Stimulated activated CD8-positive, alpha-beta memory T cell treated with anti-CD3 and anti-CD28 coated beads, Interleukin-12 subunit alpha, Interleukin-12 subunit beta, amount 100 ng/mL, for 24 hours (primary cell): ENCODE data around the gene ZNF446.
"Not testable (repeated sequence)": the region's sequence is repeated elsewhere in the genome, so short reads cannot be mapped to it uniquely, and the experiment has no call there.

Experiments used
- DNase-seq: peaks from one replicate; pipeline ENCODE4 v3.0.0-alpha.2; 2020; ENCODE audit errors: extremely low read depth

Gene ZNF446

DNA sequence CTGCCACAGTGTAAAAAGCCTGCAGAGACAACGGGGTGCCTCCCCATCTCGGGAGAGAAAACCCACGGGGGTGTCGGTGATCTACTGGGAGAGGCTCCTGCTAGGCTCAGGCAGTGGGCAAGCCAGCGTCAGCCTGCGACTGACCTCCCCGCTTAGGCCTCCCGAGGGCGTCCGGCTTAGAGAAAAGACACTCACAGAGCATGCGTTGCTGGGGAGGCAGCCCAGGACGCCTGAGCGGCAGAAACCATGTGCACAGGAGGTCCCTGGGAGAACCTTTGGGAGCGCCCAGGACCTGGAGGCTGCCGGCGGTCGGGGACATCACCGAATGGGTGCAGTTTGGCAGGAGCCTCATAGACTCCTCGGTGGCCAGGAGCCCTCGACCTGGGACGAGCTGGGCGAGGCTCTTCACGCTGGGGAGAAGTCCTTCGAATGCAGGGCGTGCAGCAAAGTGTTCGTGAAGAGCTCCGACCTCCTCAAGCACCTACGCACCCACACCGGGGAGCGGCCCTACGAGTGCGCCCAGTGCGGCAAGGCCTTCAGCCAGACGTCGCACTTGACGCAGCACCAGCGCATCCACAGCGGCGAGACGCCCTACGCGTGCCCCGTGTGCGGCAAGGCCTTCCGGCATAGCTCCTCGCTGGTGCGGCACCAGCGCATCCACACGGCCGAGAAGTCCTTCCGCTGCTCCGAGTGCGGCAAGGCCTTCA is 5.2 kb upstream of the ZNF446 start:
- not testable (repeated sequence) for DNase-seq

DNA sequence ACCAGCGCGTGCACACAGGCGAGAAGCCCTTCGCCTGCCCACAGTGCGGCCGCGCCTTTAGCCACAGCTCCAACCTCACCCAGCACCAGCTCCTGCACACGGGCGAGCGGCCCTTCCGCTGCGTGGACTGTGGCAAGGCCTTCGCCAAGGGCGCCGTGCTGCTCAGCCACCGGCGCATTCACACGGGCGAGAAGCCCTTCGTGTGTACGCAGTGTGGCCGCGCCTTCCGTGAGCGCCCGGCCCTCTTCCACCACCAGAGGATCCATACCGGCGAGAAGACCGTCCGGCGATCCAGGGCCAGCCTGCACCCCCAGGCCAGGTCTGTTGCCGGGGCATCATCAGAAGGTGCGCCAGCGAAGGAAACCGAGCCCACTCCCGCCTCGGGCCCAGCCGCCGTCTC is 4.4 kb upstream of the ZNF446 start:
- DNase-seq, result no peak

DNA sequence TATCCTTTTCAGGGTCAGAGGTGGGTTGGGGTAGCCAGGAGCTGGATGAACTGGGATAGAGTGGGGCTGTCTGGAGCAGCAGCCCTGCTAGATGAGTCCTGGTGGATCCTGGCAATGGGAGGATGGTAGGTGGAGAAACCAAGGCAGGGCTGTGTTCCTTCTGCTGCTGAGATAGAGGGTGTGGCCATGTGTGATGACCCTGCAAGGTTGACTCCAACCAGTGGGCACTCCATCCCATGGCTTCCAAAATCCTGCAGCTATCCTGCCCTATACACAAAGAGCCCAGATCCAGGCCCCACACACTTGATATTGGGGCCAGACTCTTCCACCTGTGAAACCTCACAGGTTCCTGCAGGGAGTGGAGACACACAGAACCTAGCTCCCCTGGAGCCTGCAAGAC is 2.4 kb upstream of the ZNF446 start:
- DNase-seq, result no peak

DNA sequence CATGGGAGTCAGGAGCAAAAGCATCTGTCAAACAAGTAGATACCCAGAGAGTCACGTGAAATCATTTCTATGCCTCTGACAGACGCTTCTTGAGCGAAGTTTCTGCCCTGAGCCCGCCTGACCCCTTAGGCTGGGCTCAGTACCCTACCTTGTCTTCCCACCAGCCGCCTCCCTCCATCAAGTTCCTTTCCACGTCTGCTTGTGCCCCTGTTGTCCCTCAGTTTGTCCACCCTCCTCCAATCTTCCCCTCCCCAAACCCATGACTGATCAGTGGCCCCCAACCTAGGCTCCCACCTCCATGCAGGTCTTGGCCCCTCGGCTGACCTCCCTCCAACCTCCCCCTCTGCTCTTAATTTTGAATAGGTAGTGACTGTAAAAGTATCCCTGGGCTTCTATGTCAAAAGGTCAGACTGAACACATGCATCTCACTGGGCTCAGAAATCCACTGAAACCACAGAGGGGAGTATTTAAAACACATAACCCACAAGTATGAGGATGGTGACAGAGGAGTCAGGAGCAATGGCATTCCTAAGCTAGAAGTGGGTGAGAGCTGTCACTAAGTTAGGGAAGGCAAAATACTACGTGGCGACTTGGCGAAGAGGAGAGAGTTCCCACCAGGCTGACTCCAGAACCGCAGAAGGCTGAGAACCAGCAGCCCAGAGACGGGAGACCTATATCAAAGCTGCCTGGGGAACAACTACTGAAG is 1.7 kb upstream of the ZNF446 start:
- DNase-seq, result no peak

DNA sequence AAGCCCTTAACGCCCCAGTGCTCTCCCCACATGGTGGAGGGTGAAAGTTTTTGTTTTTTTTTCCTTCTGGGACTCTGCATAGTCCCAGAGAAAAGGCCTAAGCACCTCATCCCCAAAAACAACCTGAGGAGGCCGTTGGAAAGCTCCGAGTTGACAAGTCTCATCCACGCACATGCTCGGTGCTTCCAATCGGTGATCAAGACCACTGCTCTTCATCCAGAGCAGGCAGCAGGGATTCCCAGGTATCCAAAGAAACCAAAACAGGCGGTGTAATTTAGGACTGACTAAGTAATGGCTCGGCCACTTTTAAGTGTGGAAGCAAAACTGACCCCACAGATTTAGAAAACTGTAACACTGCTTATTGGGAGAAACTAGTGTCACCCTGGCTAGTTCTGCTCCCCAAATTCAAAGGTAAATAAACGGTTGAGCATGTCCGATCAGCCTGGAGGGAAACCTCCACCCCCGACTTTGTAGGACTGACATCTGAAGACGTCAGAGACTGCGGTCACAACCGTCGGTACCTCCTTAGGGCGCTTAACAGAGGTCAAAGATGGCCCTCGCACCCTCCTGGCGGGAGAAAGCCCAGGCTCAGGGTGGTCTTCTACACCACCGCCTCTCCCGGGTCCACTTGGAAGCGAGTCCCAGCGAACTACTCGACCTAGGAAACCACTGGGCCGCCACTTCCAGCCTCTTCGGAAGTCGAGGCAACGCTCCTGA is 997 bp upstream of the ZNF446 start:
- no peak for DNase-seq

DNA sequence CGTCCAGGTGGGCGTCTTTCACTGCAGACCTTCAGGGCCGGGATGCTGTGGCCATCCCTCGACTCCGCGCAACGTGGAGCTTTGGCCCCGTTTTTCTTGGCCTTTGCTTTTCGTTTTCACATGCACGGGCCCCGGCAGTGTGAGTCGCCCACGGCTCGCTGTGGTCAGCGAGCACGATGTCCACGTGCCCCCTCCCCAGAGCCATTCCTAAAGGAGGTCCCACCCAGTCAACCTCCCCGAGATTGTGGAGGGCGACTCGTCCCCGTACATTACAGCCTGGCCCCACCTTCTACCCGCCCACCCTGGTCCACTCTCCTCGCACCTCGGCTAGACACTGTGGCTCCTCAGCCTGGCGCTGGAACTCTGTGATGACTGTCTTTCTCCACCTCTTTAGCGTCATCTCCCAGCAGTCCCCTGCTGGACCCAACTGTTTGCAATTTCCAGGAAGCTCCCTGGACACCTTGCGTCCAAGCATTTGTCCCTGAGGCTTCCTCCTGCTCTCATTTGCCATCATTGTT is 405 bp downstream of the ZNF446 start:
- no peak for DNase-seq

DNA sequence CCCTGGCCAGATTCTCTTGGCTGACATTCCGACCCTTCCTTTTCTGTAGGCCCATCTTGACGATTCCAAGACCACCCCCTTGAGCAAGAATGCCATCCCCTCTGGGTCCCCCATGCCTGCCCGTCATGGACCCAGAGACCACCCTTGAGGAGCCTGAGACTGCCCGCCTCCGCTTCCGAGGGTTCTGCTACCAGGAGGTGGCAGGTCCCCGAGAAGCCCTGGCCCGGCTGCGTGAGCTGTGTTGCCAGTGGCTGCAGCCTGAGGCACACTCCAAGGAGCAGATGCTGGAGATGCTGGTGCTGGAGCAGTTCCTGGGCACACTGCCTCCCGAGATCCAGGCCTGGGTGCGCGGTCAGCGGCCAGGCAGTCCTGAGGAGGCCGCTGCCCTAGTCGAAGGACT is 978 bp downstream of the ZNF446 start:
- no peak for DNase-seq

DNA sequence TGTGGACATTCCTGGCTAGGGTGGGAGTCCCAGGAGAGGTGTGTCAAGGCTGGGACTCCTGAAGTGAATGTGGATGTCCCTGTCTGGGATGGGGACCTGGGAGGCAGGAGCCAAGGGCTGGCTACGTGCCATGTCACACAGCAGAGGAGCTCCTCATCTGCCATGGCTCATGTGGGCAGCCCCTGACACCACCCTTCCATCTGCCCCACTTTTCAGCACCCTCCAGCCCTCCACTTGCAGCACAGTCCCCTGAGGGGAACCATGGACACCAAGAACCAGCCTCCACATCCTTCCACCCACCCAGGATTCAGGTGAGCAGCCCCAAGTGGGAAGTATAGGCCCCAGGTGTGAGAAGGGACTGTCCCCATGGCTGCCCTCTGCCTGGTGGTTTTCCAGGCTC is 1.7 kb downstream of the ZNF446 start:
- DNase-seq, result no peak

DNA sequence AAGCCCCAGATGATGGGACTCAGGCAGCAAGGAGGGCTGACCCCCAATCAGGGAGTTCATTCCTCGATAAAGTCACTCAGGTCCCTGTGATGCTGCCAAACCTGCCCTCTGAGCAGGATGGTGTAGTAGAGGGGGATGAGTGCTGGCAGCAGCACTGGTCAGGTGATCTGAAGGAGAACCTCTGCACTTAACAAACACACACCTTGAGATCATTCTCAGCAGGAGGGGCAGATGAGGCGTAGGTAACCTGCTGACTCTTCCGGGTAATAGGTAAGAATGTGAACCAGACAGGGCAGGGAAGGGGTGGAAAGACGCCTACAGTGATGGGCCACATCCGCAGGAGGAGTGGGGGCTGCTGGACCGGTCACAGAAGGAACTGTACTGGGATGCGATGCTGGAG is 3.2 kb downstream of the ZNF446 start:
- DNase-seq, result no peak

DNA sequence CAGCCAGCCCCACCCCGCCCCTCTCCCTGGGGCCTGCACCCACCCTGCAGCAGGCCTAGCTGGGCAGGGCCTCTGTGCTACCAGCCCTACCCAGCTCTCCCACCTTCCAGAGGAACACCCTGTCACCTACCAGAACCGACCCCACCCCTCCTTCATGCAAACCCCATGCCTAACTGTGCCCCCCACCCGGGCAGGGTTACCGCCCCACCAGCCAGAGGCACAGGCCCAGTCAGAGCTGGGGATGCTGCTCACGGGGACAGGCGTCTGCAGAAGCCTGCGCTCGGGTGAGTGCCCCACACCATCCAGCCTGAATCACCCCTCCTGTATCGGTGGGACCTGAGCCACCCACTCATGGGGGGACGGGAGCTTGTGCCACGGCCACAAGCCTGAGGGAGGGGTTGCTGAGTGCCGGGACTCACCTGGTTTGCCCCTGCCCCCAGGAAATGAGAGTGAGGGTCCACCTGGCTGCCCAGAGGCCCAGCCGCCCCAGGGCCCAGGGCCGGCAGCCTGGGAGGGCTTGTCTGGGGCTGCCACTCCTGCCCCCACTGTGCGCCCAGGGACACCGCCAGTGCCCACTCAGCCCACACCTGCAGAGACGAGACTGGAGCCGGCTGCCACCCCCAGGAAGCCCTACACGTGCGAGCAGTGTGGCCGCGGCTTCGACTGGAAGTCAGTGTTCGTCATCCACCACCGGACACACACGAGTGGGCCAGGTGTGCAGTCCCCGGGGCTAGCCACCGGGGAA is 3.8 kb downstream of the ZNF446 start:
- no peak for DNase-seq

DNA sequence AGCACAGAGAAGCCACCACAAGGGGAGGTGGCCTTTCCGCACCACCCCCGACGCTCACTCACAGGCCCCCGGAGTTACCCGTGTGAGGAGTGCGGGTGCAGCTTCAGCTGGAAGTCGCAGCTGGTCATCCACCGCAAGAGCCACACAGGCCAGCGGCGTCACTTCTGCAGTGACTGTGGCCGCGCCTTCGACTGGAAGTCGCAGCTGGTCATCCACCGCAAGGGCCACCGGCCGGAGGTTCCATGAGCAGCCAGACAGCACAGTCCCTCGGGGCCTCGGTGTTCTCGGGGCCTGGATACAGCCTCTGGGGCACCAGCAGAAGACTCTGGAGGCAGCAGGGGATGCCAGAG is 4.3 kb downstream of the ZNF446 start:
- DNase-seq, result no peak

DNA sequence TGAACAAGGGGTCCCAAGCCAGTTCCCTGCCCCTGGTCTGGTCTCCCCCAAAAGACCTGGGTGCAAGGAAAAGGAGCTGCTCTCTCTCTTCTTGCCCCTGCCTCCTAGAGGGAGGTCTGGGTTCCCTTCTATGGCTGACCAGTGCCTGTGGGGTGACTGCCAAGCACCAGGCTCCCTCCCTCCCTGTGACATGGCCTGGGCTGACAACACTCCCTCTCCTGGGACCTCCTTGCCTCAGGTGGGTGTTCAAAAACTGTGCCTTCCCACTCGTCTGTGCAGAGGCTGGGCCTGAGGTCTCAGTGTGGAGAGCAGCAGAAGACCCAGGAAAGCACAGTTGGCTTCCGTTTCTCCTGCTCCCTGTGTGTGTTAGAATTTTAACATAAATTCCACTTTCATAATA is 4.7 kb downstream of the ZNF446 start:
- DNase-seq, result no peak

DNA sequence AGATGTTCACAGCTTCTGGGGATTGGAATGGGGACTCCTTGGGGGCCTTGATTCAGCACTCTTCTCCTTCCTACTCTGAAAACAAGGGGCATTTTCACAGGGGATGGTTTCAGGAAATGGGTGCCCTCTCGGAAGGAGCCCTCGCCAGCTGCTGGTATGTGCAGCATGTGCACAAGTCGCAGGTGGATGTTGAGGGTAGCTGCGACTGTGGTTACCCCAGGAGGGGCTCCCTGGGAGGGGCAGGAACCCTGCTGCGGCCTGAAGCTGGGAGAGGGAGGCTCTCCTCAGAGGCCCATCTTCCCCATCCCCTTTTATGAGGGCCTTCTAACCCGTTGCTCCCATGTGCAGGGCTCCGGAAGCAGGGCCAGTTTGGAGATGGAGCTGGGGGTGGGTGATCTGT is 6.2 kb downstream of the ZNF446 start:
- DNase-seq, result no peak

DNA sequence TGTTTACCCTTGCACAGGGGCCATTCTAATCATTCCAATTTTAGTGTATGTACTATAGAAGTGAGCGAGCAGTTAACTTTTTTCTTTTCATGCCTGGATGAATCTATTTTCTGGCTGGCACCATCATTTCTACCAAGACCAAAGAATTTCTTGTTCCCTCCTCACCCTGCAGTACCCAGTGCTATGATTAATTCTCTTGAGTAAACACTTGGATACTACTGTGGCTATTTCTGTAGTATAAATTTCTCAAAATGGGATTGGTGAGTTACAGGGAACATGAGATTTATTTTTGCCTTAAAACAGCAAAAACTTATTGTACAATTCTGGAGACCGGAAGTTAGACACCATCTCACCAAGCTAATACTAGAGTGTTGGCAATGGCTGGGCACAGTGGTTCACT is 7.6 kb downstream of the ZNF446 start:
- no peak for DNase-seq

DNA sequence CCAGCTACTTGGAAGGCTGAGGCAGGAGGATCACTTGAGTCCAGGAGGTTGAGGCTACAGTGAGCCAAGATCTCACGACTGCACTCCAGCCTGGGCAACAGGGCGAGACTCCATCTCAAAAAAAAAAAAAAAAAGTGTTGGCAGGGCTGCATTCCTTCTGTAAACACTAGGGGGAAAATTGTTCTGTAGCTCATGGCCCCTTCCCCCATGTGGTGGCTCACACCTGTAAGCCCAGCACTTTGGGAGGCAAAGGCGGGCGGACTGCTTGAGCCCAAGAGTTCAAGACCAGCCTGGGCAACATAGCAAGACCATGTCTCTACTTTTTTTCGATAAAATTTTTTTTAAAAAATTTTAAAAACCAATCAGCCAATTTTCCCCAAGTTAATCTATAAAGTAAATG is 8.2 kb downstream of the ZNF446 start:
- not testable (repeated sequence) for DNase-seq

DNA sequence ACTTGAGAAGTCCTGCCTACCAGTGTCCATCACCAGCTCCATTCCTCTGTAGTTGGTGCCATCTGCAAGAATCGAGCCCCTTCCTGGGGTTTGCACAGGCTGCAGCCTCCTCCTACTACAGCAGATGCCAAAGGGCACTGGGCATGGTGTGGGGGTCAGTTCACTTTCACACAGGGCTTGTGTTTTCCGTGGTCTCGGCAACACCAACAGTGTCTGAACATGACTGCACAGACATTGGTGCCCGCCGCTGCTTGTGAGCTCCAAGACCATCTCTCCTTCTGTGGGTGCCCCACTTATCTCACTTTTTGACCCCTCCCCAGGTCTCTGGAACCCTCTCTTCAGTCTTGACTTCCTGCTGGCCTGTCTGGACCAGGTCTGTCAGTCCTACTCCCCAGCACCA is 15.2 kb downstream of the ZNF446 start:
- DNase-seq, result no peak

DNA sequence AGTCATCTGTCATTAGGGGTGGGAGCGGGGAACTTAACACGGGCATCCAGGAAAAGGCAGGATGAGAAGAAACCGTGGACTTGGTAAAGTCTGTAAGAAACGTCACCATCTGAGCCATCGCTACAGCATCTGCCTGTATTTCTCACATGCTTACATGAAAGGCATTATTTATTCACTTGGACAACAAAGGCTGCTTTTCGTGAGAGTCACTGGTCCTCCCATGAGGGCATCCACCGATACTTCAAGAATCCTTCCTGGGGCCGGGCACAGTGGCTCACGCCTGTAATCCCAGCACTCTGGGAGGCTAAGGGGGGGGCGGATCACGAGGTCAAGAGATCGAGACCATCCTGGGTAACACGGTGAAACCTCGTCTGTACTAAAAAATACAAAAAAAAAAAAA is 16.1 kb downstream of the ZNF446 start:
- no peak for DNase-seq

DNA sequence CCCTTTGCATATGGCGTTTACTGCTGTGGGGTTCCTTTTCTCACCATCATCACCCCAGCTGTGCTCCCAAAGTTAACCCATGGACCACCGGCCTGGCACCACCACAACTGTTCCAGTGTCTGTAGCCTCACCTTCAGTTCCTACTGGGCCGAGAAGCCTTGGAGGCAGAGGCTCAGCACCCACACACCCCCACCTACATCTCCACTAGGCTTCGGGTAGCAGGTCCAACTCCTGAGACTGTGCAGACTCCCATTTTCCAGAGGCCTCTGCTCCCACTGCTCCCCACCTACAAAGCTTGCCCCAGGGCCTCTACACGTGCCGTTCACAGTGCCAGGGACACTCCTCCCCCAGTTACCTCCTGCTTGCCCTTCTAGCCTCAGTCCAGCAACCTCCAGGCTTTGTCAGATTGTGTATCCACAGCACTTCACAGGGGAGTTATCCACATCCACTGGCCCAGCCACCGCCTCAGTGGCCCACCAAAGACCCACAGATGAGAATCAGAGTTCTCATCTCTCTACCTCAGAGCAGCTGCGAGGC is 21.6 kb downstream of the ZNF446 start:
- no peak for DNase-seq

DNA sequence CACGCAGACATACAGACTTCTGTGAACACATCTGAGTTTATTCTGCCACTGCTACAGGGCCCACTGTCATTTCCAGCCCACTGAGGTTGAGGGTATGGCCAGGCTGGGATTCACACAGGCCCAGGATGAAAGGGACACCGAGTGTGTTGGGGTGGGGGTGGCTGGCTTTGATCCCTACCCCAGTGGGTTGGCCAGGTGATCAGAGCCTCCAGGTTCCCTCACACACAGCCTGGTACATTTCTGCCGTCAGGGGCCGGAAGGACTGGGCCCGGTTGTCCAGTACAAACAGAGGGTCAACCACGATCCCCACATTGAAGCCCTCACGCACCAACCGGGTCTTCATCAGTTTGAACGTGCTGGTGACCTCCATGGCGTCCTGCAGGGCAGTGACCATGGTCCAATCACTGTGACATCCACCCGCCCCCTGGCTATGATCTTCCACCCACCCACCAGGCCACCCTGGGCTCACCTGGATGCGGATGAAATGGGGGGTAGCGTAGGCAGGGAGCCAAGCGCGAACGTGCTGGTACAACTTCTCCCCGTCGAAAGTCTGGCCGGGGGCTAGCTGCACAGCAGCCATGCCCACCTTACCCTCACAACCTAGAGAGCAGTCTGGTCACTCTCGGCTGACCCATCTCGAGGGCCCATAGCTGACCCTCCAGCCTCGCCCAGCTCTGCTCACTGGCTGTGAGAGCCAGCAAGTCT is 22.3 kb downstream of the ZNF446 start:
- no peak for DNase-seq

DNA sequence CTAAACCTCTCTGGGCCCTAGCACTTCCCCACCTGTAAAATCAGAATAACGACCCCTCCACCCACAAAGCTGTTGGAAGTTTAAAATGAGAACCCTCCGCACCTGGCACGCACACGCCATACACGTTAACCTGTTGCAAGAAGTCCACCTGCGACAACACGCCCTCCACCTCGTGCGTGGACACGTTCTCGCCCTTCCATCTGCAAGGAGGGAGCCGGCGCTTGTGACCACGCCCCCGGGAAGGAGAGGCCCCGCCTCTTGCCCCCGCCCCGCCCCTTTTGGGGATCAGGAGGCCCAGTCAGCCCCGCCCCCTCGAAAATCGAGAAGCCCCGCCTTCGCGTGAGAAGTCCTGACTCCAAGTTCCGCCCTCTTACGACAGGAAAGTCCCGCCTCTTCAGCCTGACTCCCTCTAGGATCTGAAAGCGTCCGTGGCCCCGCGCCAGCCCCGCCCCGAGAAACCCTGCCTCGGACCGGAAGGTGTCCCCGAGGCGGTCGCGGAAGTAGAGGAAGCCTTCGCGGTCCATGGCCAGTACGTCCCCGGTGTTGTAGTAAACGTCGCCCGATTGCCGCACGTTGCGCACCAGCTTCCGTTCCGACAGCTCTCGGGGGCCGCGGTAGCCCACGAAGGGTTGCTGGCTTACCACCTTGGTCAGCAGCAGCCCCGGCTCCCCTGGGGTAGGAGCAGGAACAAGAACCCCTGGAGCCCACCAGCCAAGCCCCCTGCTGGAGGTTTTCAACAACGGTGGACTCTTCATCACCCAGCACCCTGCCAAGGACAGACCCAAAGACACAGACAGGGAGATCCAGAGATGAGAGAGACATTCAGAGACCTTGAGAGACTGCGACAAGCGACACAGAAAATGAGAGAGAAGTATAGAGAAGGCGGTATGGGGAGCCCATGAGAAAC is 23.1 kb downstream of the ZNF446 start:
- DNase-seq, result peak; percentile 99
